Measurements from ENCODE around the gene FAM83C.

The FAM83C gene

DNA sequence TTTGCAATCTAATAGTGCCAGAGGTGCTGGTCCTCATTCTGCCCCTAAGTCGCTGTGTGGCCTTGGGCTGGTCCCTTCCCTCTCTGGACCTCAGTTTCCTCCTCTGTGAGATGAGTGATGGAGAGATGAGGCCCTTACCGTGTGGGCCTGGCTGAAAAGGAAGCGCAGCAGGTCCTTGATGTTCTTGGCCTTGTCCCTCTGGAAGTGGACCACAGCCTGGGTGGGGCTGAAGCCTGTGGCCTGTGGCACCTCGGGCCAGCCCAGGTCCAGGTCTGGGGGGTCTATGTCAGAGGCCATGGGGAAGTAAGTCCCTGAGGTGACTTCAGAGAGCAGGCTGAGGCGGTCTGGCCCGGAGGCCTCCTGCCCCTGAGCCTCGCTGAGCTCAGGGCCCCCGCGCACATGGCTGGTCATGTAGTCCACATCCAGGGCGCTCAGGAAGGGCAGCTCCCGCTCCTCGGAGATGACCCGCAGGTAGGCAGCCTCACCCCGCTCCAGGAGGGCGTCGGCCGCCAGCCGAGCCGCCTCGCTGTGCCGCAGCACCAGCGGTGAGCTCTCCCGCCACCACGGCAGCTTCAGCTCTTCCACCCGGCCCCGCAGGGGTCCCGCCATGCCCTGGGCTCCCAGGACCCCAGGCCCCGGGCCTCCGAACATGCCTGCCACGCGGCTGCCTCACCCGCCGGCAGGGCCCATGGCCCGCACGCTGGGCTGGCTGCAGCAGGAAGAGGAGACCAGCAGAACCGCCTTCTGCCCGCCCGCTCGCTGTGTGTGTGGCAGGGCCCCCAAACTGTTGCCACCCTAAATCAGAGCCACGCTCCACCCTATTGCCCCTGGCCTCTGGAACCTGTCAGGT lies at the start of gene FAM83C:
TSS of gene FAM83C (minus strand) at position 772 of the 850 bp plus-strand sequence. CDS start at position 651, 121 bp downstream.
- DNase-seq (ENCODE audit: low read depth, low spot score): no peak

DNA sequence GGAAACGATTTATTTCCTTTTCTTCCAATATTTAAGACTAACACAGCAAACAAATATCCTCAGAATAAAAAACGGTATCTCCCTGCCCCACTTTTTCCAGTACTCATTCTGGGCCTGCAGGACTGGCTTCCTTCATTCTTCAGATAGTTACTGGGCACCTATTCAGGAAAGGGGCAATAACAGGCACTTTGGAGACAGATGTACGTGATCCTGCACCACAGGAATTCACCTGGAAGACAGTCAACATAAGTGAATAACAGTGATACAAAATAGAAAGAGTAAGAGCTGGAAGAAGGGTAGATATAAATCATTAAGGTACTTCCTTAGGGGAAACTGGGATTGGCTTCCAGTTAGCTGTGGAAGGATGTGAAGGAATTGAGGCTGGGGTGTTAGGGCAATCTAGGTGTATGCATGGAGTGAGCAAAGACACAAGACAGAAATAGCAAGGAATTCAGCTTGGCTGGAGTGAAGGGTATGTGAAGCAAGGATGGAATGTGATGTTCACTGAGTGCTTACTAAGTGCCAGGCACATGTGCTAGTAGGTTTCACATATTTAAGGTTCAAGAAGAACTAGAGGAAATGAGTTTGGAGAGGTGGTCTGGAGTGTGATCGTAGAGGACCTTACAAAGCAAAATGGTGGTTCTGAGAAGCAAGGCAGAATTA lies 49.3 kb upstream of the FAM83C start:
- DNase-seq (ENCODE audit: low read depth, low spot score): no peak

DNA sequence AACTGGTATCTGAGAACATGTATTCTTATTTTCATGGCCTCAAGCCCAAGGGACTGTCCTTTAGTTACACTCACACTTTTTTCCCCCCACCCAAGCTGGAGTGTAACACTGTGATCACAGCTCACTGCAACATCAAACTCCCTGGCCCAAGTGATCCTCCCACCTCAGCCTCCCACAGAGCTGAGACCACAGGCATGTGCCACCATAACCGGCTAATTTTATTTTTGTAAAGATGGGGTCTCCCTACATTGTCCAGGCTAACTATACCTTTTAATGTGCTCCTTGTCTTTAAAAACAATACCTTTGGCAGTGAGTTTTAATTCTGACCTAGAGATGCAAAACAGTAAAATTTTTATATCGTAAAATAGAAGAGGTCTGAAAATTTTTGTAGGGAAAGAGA lies 48.2 kb upstream of the FAM83C start:
- no peak for DNase-seq (ENCODE audit: low read depth, low spot score)

- DNase-seq (ENCODE audit: low read depth, low spot score): no peak
These were observed 47.4 kb upstream of the FAM83C start for GRCh38 chr20:35339636-35340035.

DNA sequence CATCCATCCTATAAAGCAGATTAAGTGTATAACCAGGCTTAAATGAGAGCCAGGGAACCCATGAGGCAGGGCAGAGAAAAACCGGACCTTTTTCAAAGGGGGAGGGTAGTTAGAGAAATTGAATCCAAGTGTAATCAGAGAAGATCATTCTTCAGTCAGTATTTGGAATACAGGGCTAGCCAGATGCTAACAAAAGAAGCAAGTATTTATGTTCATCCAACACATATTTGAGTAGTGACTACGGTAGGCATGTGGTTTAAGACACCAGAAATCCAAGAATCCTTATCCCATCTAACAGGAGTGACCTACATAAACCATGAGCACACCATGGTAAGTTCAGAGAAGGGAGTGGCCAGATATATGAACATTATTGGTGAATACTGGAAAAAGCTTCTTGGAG lies 46.8 kb upstream of the FAM83C start:
- no peak for DNase-seq (ENCODE audit: low read depth, low spot score)

DNA sequence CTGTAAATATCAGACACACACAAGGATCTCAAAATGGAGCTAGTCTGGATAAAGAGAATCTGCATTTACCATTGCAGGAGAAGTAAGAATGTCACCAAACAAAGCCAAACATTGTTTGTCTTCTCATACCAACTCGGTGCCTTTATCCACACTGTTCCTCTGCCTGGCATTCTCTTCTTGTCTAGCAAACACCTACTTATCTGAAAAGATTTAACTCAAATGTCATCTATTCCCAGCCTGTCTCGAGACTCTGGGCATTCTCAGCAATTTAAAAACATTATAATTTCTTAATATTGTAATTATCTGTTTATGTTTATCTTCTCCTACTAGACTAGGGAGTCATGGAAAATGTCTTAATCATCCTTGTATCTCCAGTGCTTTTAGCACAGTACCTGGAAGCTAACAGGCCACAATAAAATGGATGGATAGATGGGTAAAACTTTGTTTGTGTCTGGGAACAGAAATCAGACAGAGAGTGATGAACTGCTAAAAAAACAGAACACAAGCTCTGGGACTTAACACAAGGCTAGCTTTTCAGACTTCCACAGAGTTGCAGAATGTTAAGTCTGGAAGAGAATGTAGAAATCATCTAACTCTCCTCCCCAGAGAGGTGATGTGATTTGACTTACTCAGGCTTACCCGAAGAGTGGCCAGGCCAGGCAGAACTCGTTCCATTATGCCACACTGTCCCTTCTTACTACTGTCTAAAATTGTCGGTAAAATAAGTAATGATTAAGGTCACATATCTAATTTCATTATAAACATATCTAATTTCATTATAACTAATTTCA lies 42.3 kb upstream of the FAM83C start:
- DNase-seq (ENCODE audit: low read depth, low spot score): no peak

- no peak for DNase-seq (ENCODE audit: low read depth, low spot score)
These were observed 41.4 kb upstream of the FAM83C start for GRCh38 chr20:35333606-35334005.

- no peak for DNase-seq (ENCODE audit: low read depth, low spot score)
These were observed 40.4 kb upstream of the FAM83C start for GRCh38 chr20:35332540-35333200.

DNA sequence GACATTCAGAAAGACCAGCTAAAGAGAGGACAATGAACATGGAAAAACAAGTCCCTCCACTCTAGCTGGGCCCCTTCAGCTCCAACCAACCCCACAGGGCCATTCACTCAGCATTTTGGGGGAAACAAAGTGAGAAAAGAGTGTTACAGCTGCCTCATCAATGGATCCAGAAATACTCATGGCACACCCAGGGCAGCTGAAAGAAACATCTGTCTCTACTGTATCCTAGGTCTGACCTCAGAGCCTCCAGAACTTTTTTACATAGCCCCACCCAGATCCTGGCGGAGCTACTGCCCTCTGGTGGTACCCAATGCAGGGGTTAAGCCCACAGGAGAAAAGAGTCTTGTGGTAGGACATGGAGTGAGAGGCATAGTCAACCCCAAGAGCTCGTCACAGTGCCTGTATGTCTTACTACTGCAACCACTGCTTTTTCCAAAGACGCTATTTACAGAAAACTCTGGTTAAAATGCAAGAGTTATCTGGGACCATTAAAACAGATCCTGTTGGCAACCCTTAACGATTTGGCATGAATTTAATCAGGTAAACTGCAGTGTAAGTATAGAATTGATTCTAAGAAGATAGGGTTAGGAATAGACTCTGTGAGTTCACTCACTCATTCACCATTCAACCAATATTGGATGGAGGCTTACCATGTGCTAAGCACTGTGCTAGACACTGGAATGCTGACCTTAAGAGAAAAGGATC lies 37.4 kb upstream of the FAM83C start:
- peak; percentile 61 for DNase-seq (ENCODE audit: low read depth, low spot score)

GRCh38 chr20:35328689-35329088 lies 36.5 kb upstream of the FAM83C start:
- no peak for DNase-seq (ENCODE audit: low read depth, low spot score)

GRCh38 chr20:35328095-35328685 lies 36.0 kb upstream of the FAM83C start:
- no peak for DNase-seq (ENCODE audit: low read depth, low spot score)

- DNase-seq (ENCODE audit: low read depth, low spot score): no peak
These were observed 35.1 kb upstream of the FAM83C start for GRCh38 chr20:35327074-35327976.

- DNase-seq (ENCODE audit: low read depth, low spot score): no peak
These were observed 34.5 kb upstream of the FAM83C start for GRCh38 chr20:35326740-35327073.

GRCh38 chr20:35326021-35326739 lies 34.0 kb upstream of the FAM83C start:
- DNase-seq (ENCODE audit: low read depth, low spot score): no peak

DNA sequence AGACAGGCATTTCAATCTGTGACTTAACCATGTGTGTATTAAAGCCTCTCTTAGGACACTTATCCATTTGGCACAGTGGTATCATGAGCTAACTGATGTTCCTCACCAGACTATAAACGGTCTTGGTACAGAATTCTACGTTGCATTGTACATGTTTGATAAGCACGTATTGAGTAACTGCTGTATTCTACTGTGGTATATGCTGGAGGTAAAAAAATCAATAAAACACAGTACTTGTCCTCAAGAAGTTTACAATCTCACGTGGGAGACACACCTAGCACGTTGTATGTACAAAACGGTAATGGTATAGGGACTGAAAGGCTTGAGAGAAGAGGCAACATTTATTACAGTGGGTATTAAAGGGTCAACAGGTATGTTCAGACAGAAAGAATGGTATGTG lies 33.2 kb upstream of the FAM83C start:
- DNase-seq (ENCODE audit: low read depth, low spot score): no peak

GRCh38 chr20:35320396-35321126 lies 28.3 kb upstream of the FAM83C start:
- DNase-seq (ENCODE audit: low read depth, low spot score): no peak

DNA sequence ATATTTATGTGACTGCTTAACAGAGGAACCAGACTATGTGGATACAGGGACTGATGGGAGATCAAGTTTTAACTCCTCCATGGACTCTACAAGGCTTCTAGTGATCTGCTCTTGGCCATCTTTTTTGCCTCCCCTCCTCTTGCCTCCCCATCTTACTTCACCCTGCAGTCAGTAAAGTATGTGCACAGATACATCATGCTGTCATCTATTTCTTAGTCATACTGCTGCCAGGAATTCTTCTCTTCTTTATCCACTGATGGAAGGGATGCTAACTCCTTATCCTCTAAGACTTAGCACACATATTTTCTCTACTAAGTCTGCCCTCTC lies 27.6 kb upstream of the FAM83C start:
- DNase-seq (ENCODE audit: low read depth, low spot score): no peak

- no peak for DNase-seq (ENCODE audit: low read depth, low spot score)
These were observed 27.1 kb upstream of the FAM83C start for GRCh38 chr20:35319192-35319870.

Measured in iPS DF 19.7 (cell line).